Tongue (tissue), 2 donors: ENCODE data around the gene SGSH. TPM values are rescaled to one million over a fixed set of nuclear protein-coding genes. Genes with fewer than 3 reads are reported as not detected.

Experiments
- DNase-seq: peaks from one replicate; pipeline ENCODE4 v3.0.0-alpha.2; 2015
- total RNA-seq: library from RNA; depleted of rRNA; stranded (reverse); fragments of >200 nt; gene quantifications from one replicate; pipeline ENCODE4 v1.2.3, GENCODE V29; 2014

The SGSH gene
- total RNA-seq, 1 donor from 2014 or later: 15.5 TPM

DNA sequence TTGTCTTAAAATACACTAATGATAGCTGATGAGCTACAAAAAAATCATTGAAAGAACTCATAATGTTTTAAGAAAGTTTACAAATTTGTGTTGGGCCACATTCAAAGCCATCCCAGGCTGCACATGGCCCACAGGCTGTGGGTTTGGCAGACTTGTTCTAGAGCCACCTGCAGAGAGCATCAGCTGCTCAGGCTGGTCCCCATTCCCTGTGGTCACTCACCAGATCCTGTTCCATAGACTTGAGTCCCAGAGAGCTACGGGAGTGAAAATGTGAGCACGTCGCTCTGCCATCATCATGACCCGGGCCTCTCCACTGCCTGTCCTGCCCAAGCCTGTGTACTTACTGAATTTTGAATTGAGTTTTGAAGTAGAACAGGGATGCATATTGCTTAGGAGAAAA lies 7.0 kb upstream of the SGSH start:
- no peak for DNase-seq

DNA sequence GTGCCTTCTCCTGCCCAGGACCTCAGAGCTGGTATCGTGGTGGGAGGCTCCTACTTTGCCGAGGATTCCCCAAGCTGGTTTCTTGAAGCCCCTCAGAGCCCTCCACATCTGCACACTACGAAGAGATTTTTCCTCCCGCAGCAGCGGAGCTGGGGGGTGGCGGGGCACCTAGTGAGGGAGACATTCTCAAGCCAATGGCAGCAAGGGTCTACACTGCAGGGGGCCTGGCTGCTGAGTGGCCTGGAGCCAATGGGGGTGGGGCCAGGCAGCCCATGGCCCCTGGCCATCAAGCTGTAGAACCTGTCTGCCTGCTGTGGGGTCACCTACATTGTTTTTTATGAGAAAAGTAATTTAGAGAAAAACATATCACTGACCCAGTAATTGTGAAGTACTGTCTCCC lies 5.1 kb upstream of the SGSH start:
- no peak for DNase-seq

DNA sequence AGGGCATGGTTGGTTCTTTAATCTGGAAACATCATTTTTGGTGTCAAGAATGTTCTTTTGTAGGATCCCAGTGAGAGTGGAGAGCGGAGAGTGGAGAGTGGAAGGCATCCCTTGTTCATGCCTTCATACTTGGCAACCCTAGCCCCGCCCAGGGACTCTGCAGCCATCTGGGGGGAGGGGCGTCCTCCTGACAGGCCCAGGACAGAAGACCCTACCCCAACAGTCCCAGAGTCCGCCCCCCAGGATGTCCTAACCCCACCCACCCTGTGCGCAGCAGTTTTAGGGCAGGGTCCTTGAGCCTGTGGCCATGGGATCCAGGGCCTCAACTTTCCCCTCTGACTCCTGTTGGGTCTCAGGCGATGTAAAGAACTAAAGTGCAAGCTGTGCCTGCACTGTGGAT lies 4.5 kb upstream of the SGSH start:
- DNase-seq: no peak

DNA sequence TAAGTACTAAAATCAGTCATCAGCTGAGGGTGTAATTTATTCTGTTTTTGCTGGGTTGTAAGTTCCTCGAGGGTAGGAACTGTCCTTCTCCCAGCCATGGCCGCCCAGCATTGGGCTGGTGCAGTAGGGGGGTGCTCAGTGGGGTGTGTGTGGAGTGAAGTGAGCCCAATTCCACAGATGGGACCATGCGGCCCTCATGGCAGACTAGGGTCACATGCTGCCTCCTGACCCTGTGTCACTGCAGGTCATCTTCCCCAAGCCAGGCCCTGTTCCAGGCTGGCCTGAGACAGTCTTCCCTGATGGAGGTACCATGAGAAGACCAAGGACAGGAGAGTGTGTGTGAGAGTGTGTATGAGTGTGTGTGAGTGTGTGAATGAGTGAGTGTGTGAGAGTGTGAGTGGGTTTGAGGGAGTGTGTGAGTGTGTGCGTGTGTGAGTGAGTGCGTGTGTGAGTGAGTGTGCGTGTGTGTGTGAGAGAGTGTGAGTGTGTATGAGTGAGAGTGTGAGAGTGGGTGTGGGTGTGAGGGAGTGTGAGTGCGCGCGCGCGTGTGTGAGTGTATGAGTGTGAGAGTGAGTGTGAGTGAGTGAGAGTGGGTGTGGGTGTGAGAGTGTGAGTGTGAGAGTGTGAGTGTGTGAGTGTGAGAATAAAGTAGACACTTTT lies 3.8 kb upstream of the SGSH start:
- no peak for DNase-seq

DNA sequence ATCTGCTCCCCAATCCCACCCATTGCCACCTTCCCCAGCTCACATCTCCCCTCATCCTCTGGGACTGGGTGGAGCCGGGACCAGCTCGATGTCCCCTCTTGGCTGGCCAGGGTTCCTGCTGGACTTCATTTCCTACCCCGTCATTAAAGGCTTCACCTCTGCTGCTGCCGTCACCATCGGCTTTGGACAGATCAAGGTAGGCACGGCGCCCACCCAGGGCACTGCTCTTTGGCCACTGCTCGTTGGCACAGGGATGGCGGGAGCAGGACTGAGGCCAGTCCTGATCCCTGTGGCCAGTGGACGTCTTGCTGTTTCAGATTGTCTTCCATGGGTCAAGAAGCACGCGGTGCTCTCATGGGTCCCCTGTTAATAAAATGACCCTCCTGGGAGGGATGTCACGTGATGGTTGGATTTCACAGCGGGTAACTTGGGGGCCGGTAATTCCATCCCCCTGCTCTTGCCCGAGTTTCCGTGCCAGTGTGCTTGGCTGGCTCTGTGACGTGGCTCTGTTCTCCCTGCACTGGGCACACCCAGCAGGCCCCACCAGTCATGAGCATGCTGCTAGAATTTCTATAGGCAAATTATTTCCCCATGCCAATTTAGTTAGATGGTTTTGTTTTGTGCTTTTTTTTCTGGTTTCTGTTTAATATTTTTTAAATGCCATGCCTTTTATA lies 3.1 kb upstream of the SGSH start:
- no peak for DNase-seq

DNA sequence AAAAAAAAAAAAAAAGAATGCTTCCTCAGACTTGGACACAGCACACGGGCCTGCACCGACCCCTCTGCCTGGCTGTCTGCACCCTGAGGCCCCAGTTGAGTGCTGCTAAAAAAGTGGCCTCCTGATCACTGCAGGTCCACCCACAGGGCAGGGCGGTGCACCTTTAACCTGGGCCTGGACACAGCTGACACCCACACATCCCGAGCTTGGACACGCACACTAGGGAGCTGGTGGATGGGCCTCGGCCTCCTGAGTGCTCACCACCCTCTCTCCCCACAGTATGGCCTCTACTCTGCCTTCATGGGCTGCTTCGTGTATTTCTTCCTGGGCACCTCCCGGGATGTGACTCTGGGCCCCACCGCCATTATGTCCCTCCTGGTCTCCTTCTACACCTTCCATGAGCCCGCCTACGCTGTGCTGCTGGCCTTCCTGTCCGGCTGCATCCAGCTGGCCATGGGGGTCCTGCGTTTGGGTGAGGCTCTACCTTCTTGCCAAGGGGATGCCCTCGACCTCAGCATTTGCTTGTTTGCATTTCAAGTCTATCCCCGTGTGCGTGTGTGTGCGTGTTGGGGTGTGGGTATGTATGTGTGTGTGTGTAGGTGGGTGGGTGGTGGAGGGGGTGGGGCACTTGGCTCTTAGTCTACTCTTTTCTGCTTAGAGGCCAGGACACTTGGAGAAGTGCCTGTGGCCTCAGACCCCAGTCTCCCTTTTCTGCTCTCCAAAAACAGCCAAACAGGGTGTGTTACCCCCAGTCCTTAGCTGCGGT lies 2.4 kb upstream of the SGSH start:
- no peak for DNase-seq

GRCh38 chr17:80221351-80222105 lies 1.4 kb upstream of the SGSH start:
- no peak for DNase-seq

- peak; percentile 44 for DNase-seq
These were observed 643 bp upstream of the SGSH start for GRCh38 chr17:80220736-80221215.

- DNase-seq: no peak
These were observed 425 bp downstream of the SGSH start for GRCh38 chr17:80219763-80220053.

DNA sequence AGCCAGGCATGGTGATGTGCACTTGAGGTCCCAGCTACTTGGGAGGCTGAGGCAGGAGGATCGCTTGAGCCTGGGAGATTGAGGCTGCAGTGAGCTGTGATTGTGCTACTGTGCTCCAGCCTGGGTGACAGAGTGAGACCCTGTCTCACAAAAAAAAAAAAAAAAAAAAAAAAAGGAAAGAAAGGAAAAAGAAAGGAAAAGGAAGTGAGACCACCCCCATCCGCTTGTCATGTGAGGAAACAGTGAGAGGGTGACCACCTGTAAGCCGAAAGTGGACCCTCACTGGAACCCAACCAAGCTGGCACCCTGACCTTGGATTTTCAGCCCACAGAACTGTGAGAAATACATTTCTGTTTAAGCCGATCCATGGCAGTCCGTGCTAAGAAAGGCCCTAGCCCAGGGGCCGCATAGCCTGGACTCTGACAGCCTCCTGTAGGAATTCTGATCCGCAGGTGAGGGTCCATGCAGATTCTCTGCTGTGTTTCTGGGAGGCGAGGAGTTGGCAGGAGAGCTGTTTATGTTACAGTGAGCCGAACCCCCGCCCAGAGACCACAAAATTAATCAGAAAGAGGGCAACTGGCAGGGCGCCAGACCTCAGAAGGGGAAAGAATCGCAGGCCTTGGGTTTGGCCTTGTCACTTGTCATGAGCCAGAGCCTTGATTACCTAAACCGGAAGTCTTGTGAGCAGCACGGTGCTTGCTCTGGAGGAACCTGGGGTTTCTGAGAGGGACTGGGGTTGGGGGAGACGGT lies 945 bp downstream of the SGSH start:
- peak; percentile 61 for DNase-seq

DNA sequence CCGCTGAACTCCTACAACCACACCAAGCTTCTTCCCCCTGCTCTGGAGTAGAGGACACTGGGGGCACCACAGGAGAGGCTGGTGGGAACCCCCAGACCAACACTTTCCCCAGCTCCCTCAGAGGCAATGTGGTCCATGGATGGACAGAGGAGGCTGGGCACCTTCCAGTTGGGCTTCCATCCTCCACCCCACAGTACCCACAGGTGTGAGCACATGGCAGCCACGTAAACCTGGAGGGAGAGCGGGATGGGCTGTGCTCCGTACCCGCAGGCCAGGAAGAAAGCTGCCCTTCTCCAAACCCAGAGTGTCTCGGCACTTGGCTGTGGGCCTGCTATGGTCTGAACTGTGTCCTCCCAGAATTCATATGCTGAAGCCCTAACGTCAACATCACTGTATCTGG lies 1.7 kb downstream of the SGSH start:
- DNase-seq: no peak

DNA sequence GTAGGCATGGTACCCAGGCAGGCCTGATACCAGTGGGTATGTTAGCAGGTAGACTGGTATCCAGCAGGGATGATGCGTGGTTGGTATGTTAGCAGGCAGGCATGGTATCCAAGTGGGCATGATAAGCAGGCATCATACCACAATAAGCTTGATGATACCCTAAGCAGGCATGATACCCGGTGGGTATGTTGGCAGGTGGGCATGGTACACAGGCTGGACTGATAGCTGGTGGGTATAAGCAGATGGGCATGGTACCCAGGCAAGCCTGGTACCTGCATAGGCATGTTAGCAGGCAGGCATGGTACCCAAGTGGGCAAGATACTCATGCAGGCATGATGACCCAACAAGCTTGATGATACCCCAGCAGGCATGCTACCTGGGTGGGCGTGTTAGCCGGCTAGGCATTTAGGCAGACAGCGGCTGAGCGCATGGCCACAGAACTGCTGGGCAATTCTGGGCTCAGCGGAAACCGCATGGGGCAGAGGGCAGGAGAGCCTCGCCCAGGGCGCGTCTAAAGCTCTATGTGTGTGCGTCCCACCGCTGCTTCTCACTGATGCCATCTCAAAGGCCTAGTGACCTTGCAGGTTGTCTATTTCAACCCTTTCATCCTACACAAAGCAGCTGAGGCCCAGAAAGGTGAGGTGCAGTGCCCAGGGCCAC lies 2.3 kb downstream of the SGSH start:
- DNase-seq: no peak

DNA sequence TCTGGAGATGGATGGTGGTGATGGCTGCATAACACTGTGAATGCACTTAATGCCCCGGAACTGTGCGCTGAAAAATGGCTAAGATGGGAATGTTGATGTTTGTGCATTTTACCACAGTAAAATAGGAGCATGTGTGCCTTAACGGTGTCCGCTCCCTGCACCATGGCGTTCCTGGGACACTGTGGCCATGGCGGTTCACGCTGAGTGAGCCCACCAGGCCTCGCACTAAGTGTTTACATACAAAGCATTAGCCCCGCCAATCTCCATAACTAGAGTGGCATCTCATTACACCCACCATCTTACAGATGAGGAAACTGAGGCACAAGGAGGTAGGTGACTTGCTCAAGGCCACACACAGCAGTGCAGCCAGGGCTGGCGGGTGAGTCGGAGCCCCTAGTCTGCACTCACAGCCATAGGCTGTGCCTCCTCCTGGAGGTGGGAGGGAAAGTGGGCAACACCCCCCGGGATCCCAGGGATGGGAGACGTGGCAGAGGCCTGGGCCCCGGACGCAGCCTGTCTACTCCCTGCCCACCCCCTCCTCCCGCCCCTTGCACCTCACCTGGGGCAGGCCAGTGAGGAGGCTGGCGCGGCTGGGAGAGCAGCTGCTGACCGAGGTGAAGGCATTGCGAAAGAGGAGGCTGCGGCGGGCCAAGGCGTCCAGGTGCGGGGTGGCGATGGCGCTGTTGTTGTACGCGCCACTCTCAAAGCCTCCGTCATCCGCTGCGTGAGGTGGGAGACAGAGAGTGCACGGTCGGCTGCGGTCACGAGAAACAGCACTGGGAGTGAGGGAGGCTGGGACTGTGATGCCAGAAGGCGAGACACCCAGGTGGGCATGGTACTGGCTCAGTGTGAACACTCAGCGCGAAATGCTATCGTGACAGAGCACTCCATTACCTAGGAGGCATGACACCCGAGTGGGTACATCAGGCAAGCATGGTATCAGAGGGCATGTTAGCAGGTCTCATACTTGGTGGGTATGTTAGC lies 3.4 kb downstream of the SGSH start:
- DNase-seq: no peak

GRCh38 chr17:80214878-80215210 lies 5.3 kb downstream of the SGSH start:
- DNase-seq: no peak

DNA sequence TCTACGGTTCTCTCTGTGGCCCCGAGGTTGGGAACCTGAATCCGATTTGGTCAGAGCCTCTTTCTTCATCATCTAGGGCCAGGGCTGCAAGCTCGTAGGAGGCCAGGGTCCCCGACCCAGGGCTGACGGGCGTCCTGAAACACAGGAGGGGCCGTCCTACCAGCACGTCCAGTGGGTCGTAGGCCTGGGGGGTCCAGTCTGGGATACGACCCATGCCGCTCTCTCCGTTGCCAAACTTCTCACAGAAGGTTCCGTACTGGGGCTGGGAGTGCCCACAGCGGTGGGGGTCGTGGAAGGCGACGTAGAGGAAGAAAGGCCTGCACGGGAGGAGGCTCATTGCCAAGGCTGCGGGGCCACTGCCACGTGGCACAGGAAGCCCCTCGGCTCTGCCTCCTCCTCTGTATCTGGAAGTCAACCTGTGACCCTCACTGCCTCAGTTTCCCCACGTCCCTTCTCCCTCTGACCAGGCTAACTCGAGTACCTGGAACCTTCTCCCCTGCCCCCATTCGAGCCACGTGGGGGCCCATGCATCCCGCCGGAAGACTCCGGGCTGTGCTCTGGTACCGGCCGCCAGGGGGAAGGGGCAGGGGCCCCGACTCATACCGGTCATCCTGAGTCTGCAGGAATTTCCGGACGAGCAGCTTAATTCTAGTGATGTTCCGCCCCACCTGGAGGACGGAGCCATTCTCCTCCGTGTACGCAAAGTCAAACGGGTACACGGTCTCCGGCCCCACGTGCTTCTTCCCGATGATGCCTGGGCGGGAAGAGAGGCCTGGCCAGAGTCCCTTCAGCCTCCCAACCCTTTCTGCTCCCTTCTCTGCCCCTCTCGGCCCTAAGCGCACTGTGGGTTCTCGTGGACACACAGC lies 5.9 kb downstream of the SGSH start:
- DNase-seq: no peak

DNA sequence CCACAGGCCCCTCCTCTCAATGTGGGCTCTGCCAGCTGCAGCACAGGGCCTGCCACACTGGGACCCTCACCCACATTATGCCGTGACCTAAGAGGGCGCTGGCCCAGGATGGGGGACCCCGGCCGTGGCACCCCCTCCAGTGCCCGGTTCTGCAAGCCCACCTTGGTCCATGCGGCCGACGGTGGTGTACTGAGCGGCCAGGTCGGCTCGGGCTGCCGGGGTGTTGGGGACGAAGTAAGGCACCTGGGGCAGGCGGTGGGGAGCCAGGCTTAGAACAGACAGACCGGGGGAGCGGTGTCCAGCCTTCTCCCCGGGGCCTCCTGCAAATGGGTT lies 6.5 kb downstream of the SGSH start:
- DNase-seq: no peak

GRCh38 chr17:80212962-80213642 lies 7.0 kb downstream of the SGSH start:
- DNase-seq: no peak

DNA sequence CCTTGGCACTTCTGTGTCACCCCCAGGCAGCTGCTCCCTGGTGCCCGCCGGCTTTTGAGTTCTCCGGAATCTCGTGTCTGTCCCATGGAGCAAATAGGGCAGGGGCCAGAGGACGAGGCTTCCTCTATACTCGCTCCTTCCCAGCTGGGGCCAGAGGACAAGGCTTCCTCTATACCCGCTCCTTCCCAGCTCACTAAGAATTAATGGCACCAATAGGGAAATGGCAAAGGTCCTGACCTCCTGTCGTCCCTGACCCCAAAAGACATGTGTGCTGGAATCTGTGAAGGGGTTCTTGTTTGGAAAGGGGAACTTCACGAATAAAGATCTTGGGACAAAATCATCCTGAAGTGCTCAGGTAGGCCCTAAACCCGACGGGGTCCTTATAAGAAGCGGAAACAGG lies 7.6 kb downstream of the SGSH start:
- DNase-seq: no peak

- no peak for DNase-seq
These were observed 8.0 kb downstream of the SGSH start for GRCh38 chr17:80212109-80212508.
